CD4-positive, alpha-beta T cell (primary cell): ENCODE measurements around the gene C8G. TPM values are rescaled to one million over a fixed set of nuclear protein-coding genes. Genes with fewer than 3 reads are reported as not detected.

Experiments used
- ATAC-seq: fragments of 200-7000 bp; cut with Tn5 transposase; one replicate; pipeline ENCODE4 v1.10.0; 2022; ENCODE audit warnings: mild to moderate bottlenecking; ENCODE audit not compliant: poor library complexity
- CTCF ChIA-PET: fragments of 350-600 bp; sonication (Branson Sonifier 250); formaldehyde crosslinking; loops from one replicate; lab custom pipeline; 2021; ENCODE audit warnings: antibody characterized with exemption, inconsistent platforms; lab: Charles Lee
- POLR2A ChIA-PET: fragments of 350-600 bp; sonication (Branson Sonifier 250); formaldehyde crosslinking; loops from one replicate; lab custom pipeline; 2021; ENCODE audit warnings: antibody characterized with exemption, inconsistent platforms; lab: Charles Lee
- DNase-seq, 14 experiments: peaks; one replicate each; pipeline ENCODE4 v3.0.0-alpha.2; 2013 to 2020; ENCODE audit warnings: mixed read lengths in 2 of 14
- H3K27ac ChIP-seq, 2 donors: one replicate each; pipeline versions ENCODE4 v1.5.1 to v1.7.0; 2013; ENCODE audit warnings: low read length in 2 of 2, low read depth in 1 of 2, mild to moderate bottlenecking in 1 of 2
- H3K27me3 ChIP-seq, 2 experiments: 1 replicate in 1 of 2; 2 replicates in 1 of 2; pipeline versions ENCODE4 v1.6.1 to v1.7.0; 2013; ENCODE audit warnings: low read length in 2 of 2, control low read depth in 1 of 2, mild to moderate bottlenecking in 1 of 2, moderate library complexity in 1 of 2; ENCODE audit not compliant: insufficient read depth in 2 of 2, control insufficient read depth in 1 of 2
- H3K36me3 ChIP-seq: one replicate; pipeline ENCODE4 v1.6.1; 2013; ENCODE audit warnings: low read length, control low read depth; ENCODE audit not compliant: insufficient read depth
- H3K4me1 ChIP-seq: one replicate; pipeline ENCODE4 v1.6.1; 2013; ENCODE audit warnings: low read length, control low read depth; ENCODE audit not compliant: insufficient read depth
- H3K4me3 ChIP-seq: one replicate; pipeline ENCODE4 v1.5.1; 2013; ENCODE audit warnings: mild to moderate bottlenecking, low read length, moderate library complexity
- H3K9me3 ChIP-seq, 2 experiments: 1 replicate in 1 of 2; 2 replicates in 1 of 2; pipeline versions ENCODE4 v1.6.1 to v1.7.0; 2013; ENCODE audit warnings: low read length in 2 of 2, mild to moderate bottlenecking in 2 of 2, control low read depth in 1 of 2, moderate library complexity in 1 of 2; ENCODE audit not compliant: control insufficient read depth in 1 of 2, insufficient read depth in 1 of 2
- H3K27ac Mint-ChIP-seq: one replicate; pipeline ENCODE4 v1.8.0; 2020; ENCODE audit warnings: mixed read lengths
- H3K27me3 Mint-ChIP-seq: one replicate; pipeline ENCODE4 v1.8.0; 2021; ENCODE audit warnings: mixed read lengths
- H3K36me3 Mint-ChIP-seq: one replicate; pipeline ENCODE4 v1.8.0; 2021; ENCODE audit warnings: low read depth, mixed read lengths
- H3K4me1 Mint-ChIP-seq: one replicate; pipeline ENCODE4 v1.8.0; 2021; ENCODE audit warnings: low read depth, mixed read lengths
- H3K4me3 Mint-ChIP-seq: one replicate; pipeline ENCODE4 v1.8.0; 2020; ENCODE audit warnings: mild to moderate bottlenecking, mixed read lengths
- H3K9me3 Mint-ChIP-seq: one replicate; pipeline ENCODE4 v1.8.0; 2020; ENCODE audit warnings: mixed read lengths
- CTCF ChIP-seq: fragments of 200-600 bp; IDR thresholded peaks from one replicate; pipeline ENCODE4 v1.8.0; 2022; ENCODE audit warnings: antibody characterized with exemption, mild to moderate bottlenecking
- intact Hi-C, 2 experiments: fragments of 100-400 bp; cut with DNase I in 1 of 2; cut with micrococcal nuclease in 1 of 2; formaldehyde crosslinking; loops; one replicate each; pipeline versions ENCODE4 v1.15.1 to v1.9.0; 2023 to 2025; cut with DNase I, micrococcal nuclease
- total RNA-seq, 174 experiments: library from RNA in 2 of 174; stranded (reverse) in 2 of 174; gene quantifications; one replicate each; pipeline ENCODE4 v1.2.3 and lab custom pipeline; 2021 to 2026

The C8G gene
- total RNA-seq, 2 experiments from 2014 or later: not detected

- TF ChIP-seq CTCF: peak; percentile 11
- Histone ChIP-seq H3K27me3 (no peaks in the 10 kb centered on the region), H3K4me1 (no peaks in the 10 kb centered on the region), H3K27ac (no peak overlapping the region), H3K36me3 (peaks cover 41% of the 10 kb centered on the region), H3K9me3 (no peaks in the 10 kb centered on the region), H3K4me3 (no peak overlapping the region)
- no peaks in the 10 kb centered on the region for H3K9me3 Mint-ChIP-seq
- H3K27ac Mint-ChIP-seq: no peak overlapping the region
- H3K4me3 Mint-ChIP-seq: no peak overlapping the region
- H3K27me3 Mint-ChIP-seq: no peaks in the 10 kb centered on the region
- intact Hi-C loops: no loop called here
- DNase-seq (no peak), ATAC-seq (no peak)
- peaks cover 27% of the 10 kb centered on the region for H3K36me3 Mint-ChIP-seq
- ChIA-PET POLR2A (no interaction called here), CTCF (no interaction called here)
- no peaks in the 10 kb centered on the region for H3K4me1 Mint-ChIP-seq
Observed at GRCh38 chr9:136925414-136926153, 19.5 kb upstream of the C8G start.

- H3K27me3 ChIP-seq: no peaks in the 10 kb centered on the region
- ChIA-PET CTCF (no interaction called here), POLR2A (no interaction called here)
- no peaks in the 10 kb centered on the region for H3K9me3 ChIP-seq
- no peaks in the 10 kb centered on the region for H3K27me3 Mint-ChIP-seq
- no peaks in the 10 kb centered on the region for H3K4me1 ChIP-seq
- H3K4me3 Mint-ChIP-seq: no peak overlapping the region
- H3K27ac ChIP-seq: no peak overlapping the region
- H3K27ac Mint-ChIP-seq: no peak overlapping the region
- no peaks in the 10 kb centered on the region for H3K9me3 Mint-ChIP-seq
- no peak overlapping the region for H3K4me3 ChIP-seq
- peaks cover 35% of the 10 kb centered on the region for H3K36me3 ChIP-seq
- H3K36me3 Mint-ChIP-seq: peaks cover 23% of the 10 kb centered on the region
- no peaks in the 10 kb centered on the region for H3K4me1 Mint-ChIP-seq
- intact Hi-C loops: no loop called here
- DNase-seq (no peak), ATAC-seq (no peak)
- TF ChIP-seq CTCF: no peak
Observed at GRCh38 chr9:136926154-136926704, 18.8 kb upstream of the C8G start.

- Histone ChIP-seq H3K4me1 (no peaks in the 10 kb centered on the region), H3K27me3 (no peaks in the 10 kb centered on the region), H3K27ac (no peak overlapping the region), H3K9me3 (no peaks in the 10 kb centered on the region), H3K4me3 (no peak overlapping the region), H3K36me3 (peaks cover 31% of the 10 kb centered on the region)
- no peaks in the 10 kb centered on the region for H3K9me3 Mint-ChIP-seq
- intact Hi-C loops: no loop called here
- CTCF ChIA-PET: no interaction called here
- H3K27ac Mint-ChIP-seq: no peak overlapping the region
- H3K4me1 Mint-ChIP-seq: no peaks in the 10 kb centered on the region
- no peak for TF ChIP-seq CTCF
- H3K27me3 Mint-ChIP-seq: no peaks in the 10 kb centered on the region
- POLR2A ChIA-PET: no interaction called here
- peaks cover 23% of the 10 kb centered on the region for H3K36me3 Mint-ChIP-seq
- no peak overlapping the region for H3K4me3 Mint-ChIP-seq
- DNase-seq (no peak), ATAC-seq (no peak)
Observed at GRCh38 chr9:136926749-136927148, 18.3 kb upstream of the C8G start.
